ENCODE data around the gene ROPN1.
A peak's percentile ranks its signal among the peaks of the same experiment; 100 is the strongest.
"Not testable (repeated sequence)": the region's sequence is repeated elsewhere in the genome, so short reads cannot be mapped to it uniquely, and the experiment has no call there.

ROPN1 gene

DNA sequence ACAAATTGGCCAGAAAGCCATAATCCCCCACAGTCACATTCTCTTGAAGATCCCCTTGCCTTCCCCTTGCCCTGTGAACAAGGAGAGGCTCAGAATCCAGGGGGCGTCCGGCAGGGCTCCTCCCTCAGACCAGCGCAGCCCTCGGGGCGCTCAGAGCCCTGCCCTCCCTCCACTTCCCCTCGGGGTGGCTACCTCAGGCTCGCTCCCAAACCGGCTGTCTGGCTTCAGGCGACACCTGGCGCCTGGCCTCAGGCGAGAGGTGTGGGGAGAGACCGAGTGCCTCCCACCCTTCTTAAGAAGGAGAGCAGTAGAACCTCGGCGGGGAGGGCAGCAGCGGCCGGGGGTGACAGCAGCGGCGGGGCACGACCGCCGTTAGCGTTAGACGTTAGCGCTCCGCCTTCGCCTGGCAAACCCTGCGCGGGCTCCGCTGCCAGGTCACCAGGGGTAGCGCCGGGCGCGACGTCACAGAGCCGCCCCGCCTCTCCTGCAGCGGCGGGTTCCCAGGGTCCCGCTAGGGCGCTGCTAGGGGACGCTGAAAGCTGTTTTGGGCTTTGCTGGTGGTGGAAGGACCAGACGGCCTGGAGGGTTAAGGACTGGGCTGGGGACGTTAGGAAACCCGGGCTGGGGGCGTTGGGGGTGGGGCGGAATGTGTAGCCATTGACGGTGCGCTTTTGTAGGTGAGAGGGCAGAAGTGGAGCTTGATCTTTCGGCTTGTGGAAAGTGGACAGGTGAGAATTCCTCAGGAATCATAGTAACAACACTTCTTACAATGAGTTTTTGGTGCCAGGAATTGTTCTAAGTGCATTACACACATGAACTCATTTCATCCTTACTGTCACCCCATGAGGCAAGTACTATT is at the start of gene ROPN1:
ROPN1 (minus strand) TSS at position 395 of the 859 bp plus-strand sequence. CDS start 11,643 bp downstream, outside the sequence.
- DNase-seq: not testable (repeated sequence)

DNA sequence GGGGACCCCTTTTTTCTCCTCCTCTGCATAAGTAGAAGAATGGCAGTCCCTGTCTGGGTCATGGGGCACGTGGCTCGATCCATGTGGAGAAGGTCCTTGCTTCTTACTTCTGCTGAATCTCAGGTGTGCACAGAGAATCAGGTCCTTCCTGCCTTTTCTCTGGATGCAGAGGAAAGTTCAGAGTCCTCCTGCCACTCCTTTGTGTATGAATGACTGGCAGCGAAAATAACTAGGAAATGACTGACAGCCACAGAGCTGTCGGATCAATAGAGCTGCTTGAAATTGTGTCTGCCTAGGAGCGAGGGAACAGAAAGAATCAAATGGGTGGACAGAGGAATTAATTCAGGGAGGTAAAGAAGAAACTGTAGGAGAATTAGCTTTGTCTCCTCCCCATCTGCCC is 49.6 kb upstream of the ROPN1 start:
- no peak for DNase-seq

DNA sequence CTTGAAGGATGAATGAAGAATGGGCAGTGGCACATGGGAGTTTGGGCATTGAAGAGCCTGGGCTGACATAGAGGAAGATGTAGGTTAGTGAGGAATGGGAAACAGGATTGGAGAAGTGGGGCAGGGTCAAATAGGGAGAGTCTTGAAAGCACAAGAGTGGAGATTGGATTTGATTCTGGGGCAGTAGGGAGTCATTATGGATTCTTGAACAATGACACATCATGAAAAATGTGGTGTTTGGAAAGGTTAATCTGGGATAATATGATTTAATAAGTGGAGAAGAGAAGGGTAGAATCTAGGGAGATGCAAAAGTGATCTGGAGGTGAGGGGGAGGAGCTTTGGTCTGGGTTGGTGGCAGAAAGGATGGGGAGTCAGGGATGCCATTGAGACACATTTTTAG is 45.4 kb upstream of the ROPN1 start:
- no peak for DNase-seq

DNA sequence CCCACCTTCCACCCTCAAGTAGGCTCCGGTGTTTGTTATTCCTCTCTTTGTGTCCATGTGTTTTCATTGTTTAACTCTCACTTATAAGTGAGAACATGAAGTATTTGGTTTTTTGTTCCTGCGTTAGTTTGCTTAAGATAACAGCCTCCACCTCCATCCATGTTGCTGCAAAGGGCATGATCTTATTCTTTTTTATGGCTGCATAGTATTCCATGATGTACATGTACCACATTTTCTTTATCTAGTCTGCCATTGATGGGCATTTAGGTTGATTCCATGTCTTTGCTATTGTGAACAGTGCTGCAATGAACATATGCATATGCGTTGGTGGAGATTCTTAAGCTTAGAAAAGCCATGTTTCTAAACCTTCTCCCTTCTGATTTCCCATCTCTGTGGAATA is 44.3 kb upstream of the ROPN1 start:
- not testable (repeated sequence) for DNase-seq

DNA sequence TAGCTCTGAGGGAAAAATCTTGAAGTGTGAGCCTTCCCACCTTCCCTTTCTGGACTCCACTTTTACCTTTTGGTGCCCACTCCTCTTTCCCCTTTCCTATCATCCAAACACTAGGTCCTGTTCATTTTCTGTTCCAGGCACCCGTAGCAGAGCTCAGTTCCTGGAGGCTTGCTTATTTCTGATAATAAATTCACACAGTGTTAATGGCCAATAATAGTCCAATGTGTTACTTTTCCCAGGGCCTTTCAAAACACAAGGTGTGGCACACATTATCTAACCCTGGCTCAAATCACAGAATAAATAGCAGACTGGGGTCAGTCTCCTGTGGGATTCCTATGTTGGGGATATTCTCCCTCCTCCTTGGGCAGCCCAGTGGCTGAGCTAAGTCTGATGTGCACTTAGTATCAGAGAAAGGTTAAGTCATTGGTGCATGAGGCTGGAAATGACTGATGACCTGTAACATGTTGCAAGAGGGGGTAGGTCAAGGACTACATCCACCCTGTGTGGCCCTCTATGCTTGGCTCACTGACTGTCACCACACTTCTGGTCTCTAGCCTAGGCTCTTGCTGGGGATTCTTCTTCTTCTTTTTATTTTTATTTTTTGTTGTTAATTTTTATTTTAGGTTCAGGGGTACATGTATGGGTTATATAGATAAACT is 43.7 kb upstream of the ROPN1 start:
- DNase-seq: no peak

DNA sequence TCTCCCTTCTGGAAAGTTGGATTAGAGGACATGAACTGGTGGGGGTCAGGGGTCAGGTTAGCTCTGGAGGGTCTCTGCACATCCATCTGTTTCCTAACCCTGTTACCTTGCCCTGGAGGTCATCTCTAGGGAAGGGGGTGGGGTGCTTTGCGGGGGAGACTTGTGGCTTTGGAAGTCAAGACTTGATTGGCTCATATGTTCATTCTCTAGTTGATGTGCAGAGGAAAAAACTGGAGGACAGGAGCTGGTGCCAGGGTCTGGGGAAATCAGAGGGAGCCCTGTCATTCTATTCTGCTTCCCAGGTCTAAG is 42.9 kb upstream of the ROPN1 start:
- DNase-seq: no peak

DNA sequence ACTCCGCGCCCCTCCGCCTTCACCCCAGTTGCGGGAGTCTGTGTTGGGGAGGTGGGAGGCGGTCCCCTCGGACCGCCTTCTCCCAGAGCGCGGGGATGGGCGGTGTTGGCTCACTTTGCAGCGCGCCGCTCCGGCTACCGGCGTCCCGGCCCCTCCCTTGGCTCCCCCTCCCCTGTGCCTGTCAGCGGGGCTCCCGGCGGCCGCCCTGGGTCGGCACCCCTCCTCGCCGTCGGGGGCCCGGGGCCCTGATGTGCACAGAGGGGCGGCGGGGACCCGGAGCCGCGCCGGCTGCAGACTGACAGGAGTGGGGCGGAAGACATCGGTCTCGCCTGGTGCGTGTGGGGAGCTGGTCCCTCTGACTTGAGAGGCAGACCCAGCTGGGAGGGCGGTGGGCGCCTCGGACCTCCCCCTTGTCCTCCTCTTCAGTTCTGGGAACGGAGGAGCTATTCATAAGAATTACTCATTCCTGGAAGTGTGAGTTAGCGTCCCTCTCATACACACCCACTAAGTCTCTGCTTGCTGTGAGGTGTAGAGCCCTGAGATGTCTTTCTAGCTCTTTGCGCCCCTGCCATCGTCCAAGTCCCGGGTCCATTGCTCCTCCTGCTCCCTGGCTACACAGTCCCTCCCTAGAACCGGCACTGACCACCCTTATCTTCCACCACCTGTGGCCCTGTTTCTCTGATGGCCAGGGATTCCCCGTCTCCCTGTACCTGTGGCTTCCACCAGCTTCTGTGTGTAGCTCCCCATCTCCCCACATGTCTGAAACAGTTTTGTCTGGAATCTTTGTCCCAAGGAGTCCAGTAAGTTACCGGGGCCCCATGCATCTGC is 42.3 kb upstream of the ROPN1 start:
- no peak for DNase-seq

DNA sequence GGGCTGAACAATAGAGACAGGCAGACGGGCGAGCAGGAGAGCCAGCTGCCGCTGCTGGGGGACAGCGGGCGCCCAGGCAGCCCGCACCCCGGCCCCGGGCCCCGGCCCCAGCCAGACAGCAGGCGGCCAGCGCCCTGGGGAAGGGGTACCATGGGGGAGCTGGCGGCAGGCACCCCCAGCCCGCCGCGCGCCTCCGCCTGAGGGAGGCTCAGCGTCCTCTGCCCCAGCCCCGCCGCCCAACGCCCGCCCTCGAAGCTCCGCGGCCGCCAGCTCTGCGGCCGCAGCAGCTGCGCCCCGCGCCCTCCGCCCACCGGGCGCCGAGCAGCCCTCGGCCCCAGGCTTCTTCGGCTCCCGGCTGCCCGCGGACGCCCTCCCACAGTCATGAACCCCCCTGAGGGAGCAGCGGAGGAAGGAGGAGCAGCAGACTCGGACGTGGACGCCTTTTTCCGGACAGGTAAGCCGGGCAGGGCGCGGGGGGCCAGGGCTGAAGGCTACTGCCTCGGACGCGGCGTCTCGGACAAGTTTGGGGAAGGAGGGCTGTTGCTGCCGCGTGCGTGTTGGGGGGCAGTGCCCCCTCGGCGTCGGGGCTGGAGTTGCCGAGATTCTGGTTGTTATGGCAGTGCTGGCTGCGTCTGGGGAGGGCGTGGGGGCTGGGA is 41.6 kb upstream of the ROPN1 start, which contains the start of gene KALRN:
KALRN (plus strand) TSS at position 10 of the 656 bp plus-strand sequence.
- DNase-seq: no peak

DNA sequence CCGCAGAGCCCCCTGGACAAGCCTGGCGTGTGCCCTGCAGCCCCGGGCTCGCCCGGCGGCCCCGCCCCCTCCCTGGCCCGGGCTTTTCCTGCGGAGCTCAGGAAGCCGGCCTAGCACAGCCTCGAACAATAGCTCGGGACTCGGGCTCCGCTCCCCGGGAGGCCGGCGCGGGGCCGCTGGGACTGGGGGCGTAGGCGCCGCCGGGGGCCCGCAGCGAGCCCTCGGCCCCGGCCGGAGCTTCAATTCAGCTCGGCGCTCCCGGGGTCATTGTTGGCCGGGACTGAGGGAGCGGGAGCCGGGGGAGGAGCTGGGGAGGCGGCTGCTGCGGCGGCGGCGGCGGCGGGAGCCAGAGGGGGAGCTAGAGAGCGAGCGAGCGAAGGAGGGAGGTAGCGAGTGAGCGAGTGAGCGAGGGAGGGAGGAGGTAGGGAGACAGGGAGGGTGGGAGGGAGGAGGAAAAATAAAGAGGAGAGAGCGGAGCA is 41.0 kb upstream of the ROPN1 start:
- peak; percentile 54 for DNase-seq

DNA sequence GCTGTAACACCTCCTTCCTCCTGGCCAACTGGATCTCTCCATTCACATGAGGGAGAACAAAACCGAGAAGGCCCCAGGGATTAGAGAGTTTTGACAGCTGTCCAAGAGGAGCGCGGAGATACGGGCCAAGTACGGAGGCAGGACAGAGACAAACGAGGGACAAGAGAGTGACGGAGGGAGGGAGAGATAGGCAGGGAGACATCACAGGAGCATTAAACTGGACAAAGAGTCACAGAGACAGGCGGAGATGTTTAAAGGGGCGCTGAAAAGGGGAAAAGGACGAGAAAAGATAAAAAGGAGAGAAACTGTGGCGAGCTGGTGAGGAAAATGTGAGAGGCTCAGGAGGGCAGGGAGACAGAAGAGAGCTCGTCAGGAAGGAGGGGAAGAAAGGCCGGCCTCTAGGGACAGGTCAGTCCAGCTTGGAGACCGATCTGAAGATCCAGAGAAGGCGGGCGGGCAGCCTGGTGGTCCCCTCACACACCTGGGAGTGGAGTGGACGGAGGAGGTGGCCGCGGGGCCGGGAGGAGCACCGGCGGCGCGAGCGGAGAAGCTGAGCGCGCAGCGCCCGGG is 40.5 kb upstream of the ROPN1 start:
- DNase-seq: peak; percentile 13

DNA sequence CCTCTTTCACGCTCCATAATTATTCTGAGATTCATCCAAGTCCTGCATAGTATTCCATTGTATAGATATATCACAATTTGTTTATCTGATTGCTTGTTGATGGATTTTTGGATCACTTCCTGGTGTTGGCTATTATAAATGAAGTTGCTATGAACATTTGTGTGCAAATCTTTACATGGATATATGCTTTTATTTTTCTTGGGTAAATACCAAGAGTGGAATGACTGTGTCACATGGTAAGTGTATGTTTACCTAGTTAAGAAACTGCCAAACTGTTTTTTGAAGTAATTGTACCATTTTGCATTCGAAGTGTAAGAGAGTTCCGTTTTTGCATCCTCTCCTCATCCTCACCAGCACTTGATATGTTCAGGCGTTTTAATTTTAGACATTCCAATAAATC is 34.6 kb upstream of the ROPN1 start:
- no peak for DNase-seq

DNA sequence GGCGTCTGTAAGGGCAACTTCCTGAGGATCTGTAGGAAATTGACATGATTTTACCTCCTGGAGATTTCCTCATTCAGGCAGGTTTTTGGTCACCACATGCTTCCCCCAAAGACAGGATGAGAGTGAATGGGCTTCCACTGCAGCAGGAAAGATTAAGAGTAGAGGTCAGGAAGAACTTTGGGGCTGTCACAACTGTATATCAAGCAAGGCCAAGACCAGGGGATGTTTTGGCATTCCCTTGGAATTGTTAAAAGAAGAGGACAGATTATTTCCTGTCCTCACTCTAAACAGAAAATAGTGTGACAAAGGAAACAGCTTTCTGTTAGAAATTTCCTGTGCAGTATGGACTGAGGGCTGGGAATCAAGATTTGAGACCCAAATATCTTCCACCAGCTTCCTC is 31.6 kb upstream of the ROPN1 start:
- DNase-seq: not testable (repeated sequence)

DNA sequence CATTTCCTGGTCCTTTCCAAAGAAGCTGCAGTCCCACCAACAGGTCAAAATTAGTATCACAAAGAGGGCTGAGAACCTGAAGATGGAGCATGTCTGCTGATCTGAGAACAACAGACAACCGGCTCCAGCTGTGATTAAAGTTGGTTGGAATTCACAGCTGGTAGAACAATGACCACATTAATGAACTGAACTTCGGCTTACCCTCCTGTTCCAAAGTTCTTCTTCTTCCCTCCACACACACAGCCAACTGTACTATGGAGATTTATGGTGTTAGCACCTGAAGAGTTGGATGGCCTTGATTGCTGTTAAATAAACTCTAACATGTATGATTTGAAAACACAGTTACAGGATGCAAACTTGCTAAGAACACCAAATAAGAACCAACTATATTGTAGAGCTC is 27.4 kb upstream of the ROPN1 start:
- DNase-seq: no peak

DNA sequence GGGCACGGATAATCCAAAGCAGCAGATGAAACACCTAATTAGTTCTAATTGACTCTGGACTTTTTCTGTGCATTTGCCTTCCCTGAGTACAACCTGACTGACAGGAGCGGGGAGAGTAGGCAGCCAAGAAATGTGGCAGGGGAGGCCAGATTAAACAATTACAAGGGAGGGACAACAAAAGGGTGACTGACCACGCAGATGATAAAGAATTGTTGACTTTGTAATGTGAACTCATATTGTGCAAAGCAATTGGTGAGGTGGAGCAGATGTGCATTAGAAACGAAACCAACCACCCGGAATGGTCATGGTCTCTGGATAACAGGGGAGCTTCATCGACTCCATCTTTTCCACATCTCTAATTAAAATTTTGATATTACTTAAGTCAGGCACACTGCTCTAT is 25.6 kb upstream of the ROPN1 start:
- DNase-seq: peak; percentile 17

DNA sequence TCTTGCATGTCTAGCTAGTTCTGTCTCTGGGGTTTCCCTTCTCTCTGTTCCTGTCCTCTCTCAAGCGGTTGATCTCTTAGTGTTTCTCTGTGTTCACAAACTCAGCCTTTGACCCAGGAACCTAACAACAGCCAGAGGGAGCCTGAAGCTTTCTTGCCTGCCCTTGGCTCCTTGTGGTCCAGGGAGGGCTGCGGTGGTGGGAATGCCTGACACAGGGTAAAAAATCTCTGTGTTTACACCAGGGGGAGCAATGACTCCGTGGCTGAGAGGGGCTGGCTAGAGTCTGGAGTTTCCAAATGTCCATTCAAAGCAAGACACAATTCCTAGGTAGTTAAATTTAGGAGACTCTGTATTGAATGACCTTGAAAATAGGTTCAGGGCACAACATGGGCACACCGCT is 24.6 kb upstream of the ROPN1 start:
- not testable (repeated sequence) for DNase-seq

DNA sequence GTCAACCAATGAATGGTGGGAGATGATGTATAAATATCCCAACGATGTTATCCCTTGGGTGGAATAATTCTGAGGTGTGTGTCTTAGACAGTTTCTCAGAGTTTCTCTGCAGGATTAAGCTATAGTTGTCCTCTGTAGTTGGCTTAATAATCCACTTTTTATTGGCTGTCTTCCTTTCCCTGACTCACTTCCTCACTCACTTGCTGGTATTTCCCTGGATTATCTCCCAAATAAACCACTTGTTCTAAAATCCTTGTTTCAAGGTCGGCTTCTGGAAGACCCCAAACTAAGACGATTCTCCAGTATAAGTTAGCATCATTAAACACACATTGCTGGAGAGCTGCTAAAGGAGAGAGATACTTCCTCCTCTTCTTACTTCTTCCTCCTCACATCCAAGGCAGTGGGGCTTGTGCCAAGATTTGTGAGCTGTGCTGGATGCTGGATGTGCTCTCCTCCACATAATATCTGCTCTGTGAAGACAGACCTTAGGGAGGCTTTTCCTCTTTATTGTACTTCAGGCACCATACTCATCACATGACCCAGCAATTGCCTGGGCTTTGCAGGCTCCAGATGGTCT is 22.5 kb upstream of the ROPN1 start:
- no peak for DNase-seq

DNA sequence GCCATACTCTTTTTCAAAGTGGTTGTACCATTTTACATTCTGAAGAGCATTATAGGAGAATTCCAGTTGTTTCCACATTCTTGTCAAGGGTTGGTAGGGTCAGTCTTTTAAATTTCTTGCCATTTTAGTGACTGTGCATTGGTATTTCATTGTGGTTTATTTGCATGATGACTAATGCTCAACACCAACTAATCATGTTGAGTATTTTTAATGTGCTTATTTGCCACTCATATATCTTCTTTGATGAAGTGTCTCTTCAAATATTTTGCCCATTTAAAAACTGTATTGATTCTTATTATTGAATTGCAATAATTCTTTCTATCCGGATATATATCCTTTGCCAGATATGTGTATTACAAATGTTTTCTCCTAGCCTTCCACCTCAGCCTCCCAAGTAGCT is 16.4 kb upstream of the ROPN1 start:
- not testable (repeated sequence) for DNase-seq

DNA sequence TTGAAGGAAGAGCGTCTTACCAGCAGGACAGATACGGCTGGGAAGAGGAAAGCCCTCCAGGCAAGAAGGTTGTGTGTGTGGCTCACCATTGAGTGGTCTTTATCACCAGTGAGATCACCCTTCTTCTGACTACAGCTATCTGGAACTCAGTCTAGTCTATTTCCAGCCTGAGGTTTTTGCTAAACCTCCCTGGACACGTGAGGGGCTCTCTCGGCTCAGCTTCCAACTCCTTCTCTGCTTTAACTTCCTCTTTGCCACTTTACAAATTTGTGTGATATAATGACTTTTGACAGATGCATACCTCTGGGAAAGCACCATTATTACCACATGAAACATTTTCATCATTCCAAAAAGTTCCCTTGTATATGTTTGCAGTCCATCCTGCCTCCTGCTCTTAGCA is 15.3 kb upstream of the ROPN1 start:
- DNase-seq: no peak

DNA sequence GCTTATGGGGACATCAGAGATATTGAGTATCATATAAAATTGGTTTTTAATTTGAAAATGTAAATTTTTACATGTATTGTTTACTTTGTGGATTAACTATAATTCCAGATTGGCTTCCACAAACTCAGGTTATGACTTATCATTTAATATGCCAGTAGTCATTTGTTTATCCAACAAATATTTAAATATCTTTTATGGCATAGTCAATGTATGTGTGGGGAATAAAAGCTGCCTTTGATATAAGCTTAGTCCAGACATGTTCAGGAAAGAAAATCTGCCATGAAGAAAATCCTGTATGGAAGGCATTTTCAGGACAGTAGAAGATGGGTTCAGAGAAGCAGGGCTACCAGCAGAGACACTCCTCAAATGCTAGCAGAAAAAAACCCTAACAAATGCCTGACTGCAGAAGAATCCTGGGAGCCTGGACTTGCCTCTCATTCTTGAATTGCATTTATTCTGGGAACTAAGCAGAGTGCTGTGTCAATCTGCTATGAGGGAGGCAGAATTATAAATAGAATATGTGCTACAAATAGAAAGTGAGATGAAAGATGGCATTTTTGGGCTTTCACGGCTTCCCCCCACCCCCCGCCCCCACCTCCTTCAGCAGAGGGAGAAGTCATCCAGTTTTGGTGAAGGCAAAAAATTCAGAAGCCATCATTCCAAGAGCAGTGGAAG is 10.6 kb upstream of the ROPN1 start:
- DNase-seq: not testable (repeated sequence)

DNA sequence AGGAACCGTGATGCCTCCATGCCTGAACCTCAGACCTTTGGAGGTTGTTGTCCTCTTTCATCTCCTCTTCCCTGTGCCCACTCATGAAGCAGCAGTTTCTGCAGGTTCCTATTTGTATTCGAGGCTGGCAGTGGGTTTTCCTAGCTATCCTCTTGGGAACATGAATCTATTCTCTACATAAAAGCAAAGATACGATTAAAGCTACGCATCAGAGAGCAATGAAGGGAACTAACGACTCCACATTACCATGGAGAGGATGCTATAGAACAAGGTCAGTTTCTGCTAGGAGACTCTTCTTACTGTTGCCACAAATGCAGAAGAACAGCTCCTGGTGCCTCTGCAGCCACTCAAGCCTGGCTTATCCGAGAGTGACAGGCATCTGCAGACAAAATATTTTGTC is 9.4 kb upstream of the ROPN1 start:
- not testable (repeated sequence) for DNase-seq

DNA sequence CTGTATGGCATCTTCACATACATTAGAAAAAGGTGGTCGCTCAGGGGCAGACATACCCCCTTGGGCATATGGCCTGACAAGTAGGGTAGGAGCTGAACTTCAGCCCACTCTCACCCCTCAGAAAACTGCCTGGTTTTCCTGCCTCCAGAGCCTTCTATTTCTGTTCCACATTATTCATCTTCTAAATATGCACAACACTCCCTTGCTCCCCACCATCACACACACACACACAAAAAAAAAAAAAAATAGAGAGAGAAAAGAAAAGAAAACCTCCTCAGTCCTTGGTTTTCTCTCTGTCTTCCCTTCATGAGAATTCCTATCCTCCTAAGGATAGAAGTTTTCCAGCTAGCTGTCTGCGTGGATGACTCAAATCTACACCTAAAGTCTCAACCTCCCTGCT is 5.6 kb upstream of the ROPN1 start:
- DNase-seq: no peak

DNA sequence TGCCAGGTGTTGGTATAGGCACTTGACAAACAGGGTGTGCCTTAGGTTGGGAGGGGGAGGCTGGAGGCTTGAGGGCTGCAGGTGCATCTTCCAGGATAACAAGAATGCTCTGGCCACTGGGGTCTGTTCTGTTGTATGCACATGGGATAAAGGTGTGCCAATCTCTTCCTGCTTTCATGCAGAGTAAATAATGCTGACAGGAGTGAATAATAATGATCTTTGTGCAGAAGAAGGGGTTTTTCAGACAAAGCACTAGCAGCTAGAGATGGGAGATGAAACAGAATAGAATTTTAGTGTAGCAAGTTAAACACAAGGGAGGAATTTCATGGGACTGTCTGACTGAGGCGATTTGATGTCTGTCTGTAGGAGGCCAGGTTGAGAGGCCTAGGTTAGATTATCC is 1.9 kb upstream of the ROPN1 start:
- no peak for DNase-seq

Data from NCI-H774 (cell line).